Thyroid gland (tissue), 4 donors: ENCODE measurements around the gene GOPC.

ENCODE experiments used
- CTCF ChIP-seq, 6 experiments: fragments of 200-600 bp in 3 of 6; fragments of 450-650 bp in 3 of 6; sonication (generic) in 3 of 6; IDR thresholded peaks; one replicate each; pipeline ENCODE4 v1.5.1; 2016 to 2019; ENCODE audit warnings: antibody characterized with exemption in 6 of 6, mild to moderate bottlenecking in 2 of 6, inconsistent platforms in 1 of 6, moderate library complexity in 1 of 6
- POLR2A ChIP-seq, 2 donors: fragments of 450-650 bp; IDR thresholded peaks; one replicate each; pipeline ENCODE4 v1.6.1; 2017; ENCODE audit warnings: antibody characterized with exemption in 2 of 2, mild to moderate bottlenecking in 2 of 2, moderate library complexity in 1 of 2

GRCh38 chr6:117538615-117539014, 63.7 kb downstream of the GOPC start:
- TF ChIP-seq CTCF (IDR thresholded peaks at IDR 0.05) (no peak), POLR2A (IDR thresholded peaks at IDR 0.05) (no peak)
